Pancreas (tissue), 10 donors: Measurements from ENCODE around the gene STAG1. TPM values are rescaled to one million over a fixed set of nuclear protein-coding genes. Genes with fewer than 3 reads are reported as not detected.

Source experiments
- ATAC-seq, 4 donors: fragments of 200-7000 bp; cut with Tn5 transposase; one replicate each; pipeline versions ENCODE4 v1.8.0 to v1.9.1; 2020; ENCODE audit warnings: mild to moderate bottlenecking in 4 of 4, moderate library complexity in 4 of 4
- DNase-seq, 6 donors: peaks; one replicate each; pipeline ENCODE4 v3.0.0-alpha.2; 2020
- FAIRE-seq: peaks from 2 replicates; lab custom pipeline; 2012; peaks lifted over from hg19 to GRCh38; lab: Jason Lieb, UNC
- H3K27ac ChIP-seq, 4 donors: fragments of 200-600 bp; sonication (generic); 1 replicate in 3 of 4; 2 replicates in 1 of 4; pipeline versions ENCODE4 v1.5.0 to v1.8.0; 2020
- H3K27me3 ChIP-seq, 4 donors: fragments of 200-600 bp; one replicate each; pipeline ENCODE4 v1.8.0; 2021
- H3K36me3 ChIP-seq, 3 donors: fragments of 200-600 bp; sonication (generic) in 1 of 3; one replicate each; pipeline versions ENCODE4 v1.5.0 to v1.8.0; 2020 to 2021
- H3K4me1 ChIP-seq, 3 donors: fragments of 200-600 bp; one replicate each; pipeline ENCODE4 v1.8.0; 2021
- H3K4me3 ChIP-seq, 4 donors: fragments of 200-600 bp; sonication (generic) in 2 of 4; one replicate each; pipeline versions ENCODE4 v1.5.0 to v1.8.0; 2020 to 2021
- H3K9me3 ChIP-seq, 4 donors: fragments of 200-600 bp; one replicate each; pipeline ENCODE4 v1.8.0; 2021
- WGBS, 2 donors: extraction: QIAGEN DNeasy Blood & Tissue Kit; methylation state at CpG; one replicate each; pipeline ENCODE4 v1.1.7; 2013; 5-methylcytosine and 5-hydroxymethylcytosine counted together
- intact Hi-C, 3 donors: fragments of 100-400 bp; cut with DNase I; formaldehyde crosslinking; loops; one replicate each; pipeline versions ENCODE4 v1.11.1 to v1.14.2; 2022
- polyA plus RNA-seq, 2 donors: library from polyadenylated mRNA; stranded (reverse); fragments of 200-250 nt; gene quantifications; one replicate each; pipeline ENCODE4 v1.2.3, GENCODE V29; 2013
- total RNA-seq, 6 donors: library from RNA; stranded (reverse); fragmentation: NEBNext Ultra II Directional in 4 of 6; extraction: Animal tissue kit (Norgen Biotek cat#: 25700) in 4 of 6; gene quantifications; one replicate each; pipeline versions ENCODE4 v1.2.1 to v1.2.4, GENCODE V29; 2021 to 2023
- TF ChIP-seq, protein P1 (sequence below), 4 donors: fragments of 200-600 bp; sonication (generic) in 3 of 4; IDR thresholded peaks; one replicate each; pipeline versions ENCODE4 v1.5.0 to v1.8.0; 2021; ENCODE audit warnings: antibody characterized with exemption in 4 of 4
- donor health status: healthy with polysubstance abuse.
- donor health status: DM: no; HTN: no; CAD: no; lungs with moderate emphysema.
- donor health status: DM: no; HTN: no; CAD: no.
- donor health status: control.
- donor health status: control.
- donor health status: Bipolar disorder and iron deficiency.
- donor health status: DM: yes; HTN: yes; CAD: no.
- donor health status: DM: no; HTN: no; CAD: no.
- donor health status: DM: no; HTN: no; CAD: no.
- donor health status: DM: yes; HTN: yes; CAD: no.

The STAG1 gene
- total and polyA plus RNA-seq, 8 donors = 6.8 to 24.1 (median 18.6) TPM

DNA sequence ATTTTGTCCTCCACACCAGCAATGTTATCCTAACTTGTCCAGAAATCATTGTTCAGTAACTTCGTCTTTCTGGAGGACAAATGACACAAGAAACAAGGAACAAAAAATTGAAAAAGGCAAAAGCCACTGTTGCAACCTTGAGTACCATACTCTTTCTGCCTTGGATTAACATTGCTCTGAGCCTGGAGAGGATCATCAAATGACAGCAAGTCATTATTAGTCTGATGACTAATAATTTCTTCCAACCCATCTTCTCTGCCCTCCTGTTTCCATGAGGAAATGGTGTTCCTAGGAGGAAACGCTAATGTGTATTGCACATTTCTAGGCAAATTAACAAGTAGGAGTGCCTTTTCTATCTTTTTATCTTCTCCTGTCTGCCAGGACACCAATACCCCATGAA, 348.1 kb downstream of the STAG1 start:
- Histone ChIP-seq H3K27me3 (no peaks in the 10 kb centered on the region), H3K36me3 (no peaks in the 10 kb centered on the region), H3K9me3 (no peaks in the 10 kb centered on the region), H3K4me3 (no peak overlapping the region), H3K4me1 (no peaks in the 10 kb centered on the region), H3K27ac (no peak overlapping the region)
- DNase-seq = no peak
- 82 to 93% methylated on average over 2 of the region's 2 CpGs for WGBS, 2 donors
- intact Hi-C loops = no loop called here
- FAIRE-seq = no peak
- ATAC-seq = no peak
- TF ChIP-seq, protein P1, sequence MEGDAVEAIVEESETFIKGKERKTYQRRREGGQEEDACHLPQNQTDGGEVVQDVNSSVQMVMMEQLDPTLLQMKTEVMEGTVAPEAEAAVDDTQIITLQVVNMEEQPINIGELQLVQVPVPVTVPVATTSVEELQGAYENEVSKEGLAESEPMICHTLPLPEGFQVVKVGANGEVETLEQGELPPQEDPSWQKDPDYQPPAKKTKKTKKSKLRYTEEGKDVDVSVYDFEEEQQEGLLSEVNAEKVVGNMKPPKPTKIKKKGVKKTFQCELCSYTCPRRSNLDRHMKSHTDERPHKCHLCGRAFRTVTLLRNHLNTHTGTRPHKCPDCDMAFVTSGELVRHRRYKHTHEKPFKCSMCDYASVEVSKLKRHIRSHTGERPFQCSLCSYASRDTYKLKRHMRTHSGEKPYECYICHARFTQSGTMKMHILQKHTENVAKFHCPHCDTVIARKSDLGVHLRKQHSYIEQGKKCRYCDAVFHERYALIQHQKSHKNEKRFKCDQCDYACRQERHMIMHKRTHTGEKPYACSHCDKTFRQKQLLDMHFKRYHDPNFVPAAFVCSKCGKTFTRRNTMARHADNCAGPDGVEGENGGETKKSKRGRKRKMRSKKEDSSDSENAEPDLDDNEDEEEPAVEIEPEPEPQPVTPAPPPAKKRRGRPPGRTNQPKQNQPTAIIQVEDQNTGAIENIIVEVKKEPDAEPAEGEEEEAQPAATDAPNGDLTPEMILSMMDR (IDR thresholded peaks at IDR 0.05) = no peak

DNA sequence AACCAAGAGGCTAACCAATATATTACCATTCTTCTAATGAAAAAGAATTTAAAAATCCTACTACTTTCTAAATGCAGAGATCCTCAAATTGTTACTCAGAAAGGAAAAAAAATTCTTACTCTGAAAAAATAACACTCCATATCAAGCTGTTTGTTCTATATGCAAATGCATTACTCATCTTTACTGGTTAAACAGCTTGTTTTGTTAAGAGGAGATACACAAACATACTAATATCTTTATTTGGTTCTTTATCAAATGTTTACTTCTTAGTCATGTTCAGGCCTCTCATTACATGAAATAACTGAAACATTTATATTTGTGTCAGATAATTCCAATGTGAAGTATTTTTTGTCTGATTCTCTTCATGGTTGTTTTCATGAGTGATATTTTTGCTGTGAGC, 355.3 kb downstream of the STAG1 start:
- H3K36me3 ChIP-seq = no peaks in the 10 kb centered on the region
- no peak overlapping the region for H3K4me3 ChIP-seq
- DNase-seq = no peak
- intact Hi-C loops = loop anchor here in 1 of 3 donors (10.0 kb wide), 1 partner anchor 358 kb away; the partner anchor contains the start of gene STAG1
- H3K27me3 ChIP-seq = no peaks in the 10 kb centered on the region
- H3K27ac ChIP-seq = no peak overlapping the region
- TF ChIP-seq, protein P1 (IDR thresholded peaks at IDR 0.05) = no peak
- no peak for ATAC-seq
- FAIRE-seq = no peak
- H3K4me1 ChIP-seq = peaks cover 0 to 2% (median 0%) of the 10 kb centered on the region in 3 donors
- no peaks in the 10 kb centered on the region for H3K9me3 ChIP-seq

DNA sequence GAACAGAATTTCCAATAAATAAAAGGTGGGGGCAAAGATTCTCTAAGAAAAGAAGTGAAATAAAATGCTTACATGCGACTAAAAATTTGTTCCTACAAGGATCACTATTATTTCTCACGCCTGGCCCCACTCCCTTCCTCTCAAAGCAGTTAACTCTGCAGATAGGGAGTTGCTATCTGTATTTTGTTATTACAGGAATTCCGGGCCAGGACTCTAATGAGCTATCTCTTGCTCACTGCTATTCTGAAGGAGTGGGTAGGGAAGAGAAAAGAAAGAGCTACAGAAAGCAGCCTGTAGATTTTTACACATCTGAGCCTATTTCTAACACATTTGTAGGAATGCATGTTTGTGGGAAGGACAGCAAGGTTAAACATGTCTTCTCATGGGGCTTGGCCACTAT, 361.6 kb downstream of the STAG1 start:
- Histone ChIP-seq H3K27ac (no peak overlapping the region), H3K9me3 (no peaks in the 10 kb centered on the region), H3K4me1 (peaks cover 0 to 4% (median 0%) of the 10 kb centered on the region in 3 donors), H3K36me3 (no peaks in the 10 kb centered on the region), H3K4me3 (no peak overlapping the region), H3K27me3 (no peaks in the 10 kb centered on the region)
- ATAC-seq (no peak), DNase-seq (no peak), FAIRE-seq (no peak)
- TF ChIP-seq, protein P1 (IDR thresholded peaks at IDR 0.05) = no peak
- WGBS, 2 donors = 89% methylated on average over 3 of the region's 3 CpGs
- intact Hi-C loops = loop anchor here in 1 of 3 donors (10.0 kb wide), 1 partner anchor 364 kb away; the partner anchor contains the start of gene STAG1

DNA sequence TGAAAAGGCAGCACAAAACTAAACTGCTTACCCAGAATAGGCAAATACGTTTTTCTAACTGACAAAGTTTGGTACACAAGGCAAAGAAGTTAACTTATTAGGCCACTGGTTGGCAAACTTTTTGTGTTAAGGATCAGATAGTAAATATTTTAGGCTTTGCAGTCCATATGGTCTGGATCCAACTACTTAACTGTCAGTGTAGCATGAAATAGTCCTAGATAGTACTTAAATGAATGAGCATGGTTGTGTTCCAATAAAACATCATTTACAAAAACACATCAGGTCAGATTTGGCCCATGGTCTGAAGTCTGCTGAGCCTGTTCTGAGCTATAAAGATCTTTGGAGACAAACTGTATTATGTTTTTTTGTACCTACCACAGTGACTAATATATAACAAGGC, 365.1 kb downstream of the STAG1 start:
- no peaks in the 10 kb centered on the region for H3K27me3 ChIP-seq
- no peak overlapping the region for H3K4me3 ChIP-seq
- H3K27ac ChIP-seq = no peak overlapping the region
- FAIRE-seq (no peak), ATAC-seq (no peak), DNase-seq (no peak)
- no peaks in the 10 kb centered on the region for H3K9me3 ChIP-seq
- H3K36me3 ChIP-seq = peaks cover 0 to 4% (median 0%) of the 10 kb centered on the region in 3 donors
- peaks cover 0 to 4% (median 0%) of the 10 kb centered on the region in 3 donors for H3K4me1 ChIP-seq
- TF ChIP-seq, protein P1 (IDR thresholded peaks at IDR 0.05) = no peak
- intact Hi-C loops = no loop called here
- WGBS, 2 donors = 35 to 44% methylated on average over 1 of the region's 1 CpG

DNA sequence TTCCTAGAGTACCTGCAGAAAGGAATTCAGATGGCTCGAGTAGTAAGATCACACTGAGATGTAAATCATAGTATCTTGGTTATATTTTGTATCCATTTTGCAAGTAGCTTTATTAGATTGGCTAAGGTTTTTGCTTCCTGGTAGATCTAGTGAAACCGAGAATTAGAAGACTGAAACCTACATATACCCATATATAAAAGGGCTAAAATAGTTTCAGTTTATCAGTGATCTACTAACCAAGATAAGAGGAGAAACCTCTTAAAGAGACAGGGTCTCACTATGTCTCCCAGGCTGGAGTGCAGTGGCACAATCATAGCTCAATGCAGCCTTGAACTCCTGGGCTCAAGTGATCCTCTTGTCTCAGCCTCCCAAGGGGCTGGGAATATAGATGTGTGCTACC, 366.7 kb downstream of the STAG1 start:
- H3K9me3 ChIP-seq = no peaks in the 10 kb centered on the region
- no peaks in the 10 kb centered on the region for H3K27me3 ChIP-seq
- no peak overlapping the region for H3K27ac ChIP-seq
- no peak for DNase-seq
- H3K4me1 ChIP-seq = no peaks in the 10 kb centered on the region
- intact Hi-C loops = no loop called here
- TF ChIP-seq, protein P1 (IDR thresholded peaks at IDR 0.05) = no peak
- no peak overlapping the region for H3K4me3 ChIP-seq
- ATAC-seq = no peak
- no peak for FAIRE-seq
- H3K36me3 ChIP-seq = peaks cover 0 to 4% (median 0%) of the 10 kb centered on the region in 3 donors
- WGBS, 2 donors = 88 to 92% methylated on average over 2 of the region's 2 CpGs
